GM12878 (cell line): ENCODE data around the gene TOP3A. TPM values are rescaled to one million over a fixed set of nuclear protein-coding genes. Genes with fewer than 3 reads are reported as not detected.

Experiments
- ATAC-seq: fragments of 200-7000 bp; cut with Tn5 transposase; 3 replicates; pipeline ENCODE4 v1.9.1; 2020; ENCODE audit warnings: mild to moderate bottlenecking, moderate library complexity
- BruUV-seq: library from RNA; stranded (reverse); fragments of 400-500 nt; replicated peaks from 2 replicates; lab custom pipeline; 2021; lab: Mats Ljungman, UMichigan
- CTCF ChIA-PET: fragments of 300-600 bp; sonication (Branson Sonifier 250); formaldehyde crosslinking; extraction: SDS; loops from one replicate; lab custom pipeline; 2021; ENCODE audit warnings: inconsistent platforms; lab: Yijun Ruan, JAX
- POLR2A ChIA-PET: fragments of 350-600 bp; formaldehyde crosslinking; extraction: SDS; loops from one replicate; lab custom pipeline; 2021; ENCODE audit warnings: inconsistent platforms; lab: Charles Lee
- RAD21 ChIA-PET: fragments of 300-600 bp; sonication (Branson Sonifier 250); formaldehyde crosslinking; loops from one replicate; lab custom pipeline; 2023; ENCODE audit warnings: antibody characterized with exemption; ENCODE audit not compliant: unreplicated experiment; lab: Charles Lee
- SMC1A ChIA-PET: fragments of 300-600 bp; sonication (Branson Sonifier 250); formaldehyde crosslinking; loops from one replicate; lab custom pipeline; 2023; ENCODE audit not compliant: unreplicated experiment, uncharacterized antibody; lab: Charles Lee
- DNase-seq: peaks from one replicate; pipeline ENCODE4 v3.0.0-alpha.2; 2011; ENCODE audit warnings: low read depth, low spot score
- FAIRE-seq: peaks from 3 replicates; lab custom pipeline; 2011; peaks lifted over from hg19 to GRCh38; lab: Jason Lieb, UNC
- H2AFZ ChIP-seq: 2 replicates; pipeline ENCODE4 v1.6.0; 2011; ENCODE audit warnings: low read depth, low read length, control low read depth; ENCODE audit not compliant: control insufficient read depth
- H3K27ac ChIP-seq: 2 replicates; pipeline ENCODE4 v1.5.1; 2011; ENCODE audit warnings: control low read depth; ENCODE audit not compliant: control insufficient read depth, insufficient read depth
- H3K27me3 ChIP-seq, 2 experiments: replicated peaks in 1 of 2; 2 replicates each; pipeline versions ENCODE4 v1.6.0 to v1.6.1; 2011; ENCODE audit warnings: low read length in 1 of 2; ENCODE audit not compliant: control insufficient read depth in 2 of 2, insufficient read depth in 2 of 2
- H3K36me3 ChIP-seq, 2 experiments: 2 replicates each; pipeline ENCODE4 v1.5.1; 2011; ENCODE audit warnings: low read length in 1 of 2; ENCODE audit not compliant: control insufficient read depth in 2 of 2, insufficient read depth in 2 of 2
- H3K4me1 ChIP-seq: 2 replicates; pipeline ENCODE4 v1.6.1; 2011; ENCODE audit warnings: mild to moderate bottlenecking, low read length, moderate library complexity, mixed read lengths; ENCODE audit not compliant: control insufficient read depth, insufficient read depth
- H3K4me2 ChIP-seq: 2 replicates; pipeline ENCODE4 v1.6.0; 2011; ENCODE audit warnings: control low read depth; ENCODE audit not compliant: control insufficient read depth, insufficient read depth
- H3K4me3 ChIP-seq: fragments of 200-600 bp; sonication (generic); 2 replicates; pipeline ENCODE4 v1.5.1; 2016
- H3K79me2 ChIP-seq: 2 replicates; pipeline ENCODE4 v1.6.0; 2011; ENCODE audit warnings: low read length; ENCODE audit not compliant: control insufficient read depth, insufficient read depth
- H3K9ac ChIP-seq: 2 replicates; pipeline ENCODE4 v1.8.0; 2011; ENCODE audit warnings: low read length, control low read depth, mixed read lengths; ENCODE audit not compliant: control insufficient read depth, insufficient read depth
- H3K9me3 ChIP-seq: replicated peaks from 3 replicates; pipeline ENCODE4 v1.5.1; 2011; ENCODE audit warnings: mild to moderate bottlenecking, low read length; ENCODE audit not compliant: control insufficient read depth, insufficient read depth
- H4K20me1 ChIP-seq: 2 replicates; pipeline ENCODE4 v1.6.0; 2011; ENCODE audit not compliant: control insufficient read depth, insufficient read depth
- CREM ChIP-seq: IDR thresholded peaks from 2 replicates; pipeline ENCODE4 v1.6.1; 2014; ENCODE audit warnings: antibody characterized with exemption, low read depth
- IKZF1 ChIP-seq: fragments of 450-650 bp; conservative IDR thresholded peaks from 2 replicates; pipeline ENCODE4 v1.6.1; 2017; ENCODE audit warnings: antibody characterized with exemption, mild to moderate bottlenecking
- IKZF2 ChIP-seq, 2 experiments: fragments of 450-650 bp; IDR thresholded peaks; 2 replicates each; pipeline ENCODE4 v1.6.1; 2017; ENCODE audit warnings: mild to moderate bottlenecking in 2 of 2, moderate library complexity in 2 of 2
- KLF5 ChIP-seq: fragments of 450-650 bp; IDR thresholded peaks from 2 replicates; pipeline ENCODE4 v1.6.1; 2014; ENCODE audit warnings: mild to moderate bottlenecking; ENCODE audit not compliant: partially characterized antibody
- MXI1 ChIP-seq: fragments of 150-350 bp; IDR thresholded peaks from 2 replicates; pipeline ENCODE4 v1.6.1; 2011; ENCODE audit warnings: low read depth, mild to moderate bottlenecking, inconsistent platforms, low read length, improper control_type of control experiment
- NBN ChIP-seq: fragments of 450-650 bp; IDR thresholded peaks from 2 replicates; pipeline ENCODE4 v1.6.1; 2016
- NFIC ChIP-seq: IDR thresholded peaks from 2 replicates; pipeline ENCODE4 v1.6.1; 2012; ENCODE audit warnings: low read depth, mild to moderate bottlenecking, inconsistent platforms, low read length, moderate library complexity
- NFYB ChIP-seq: IDR thresholded peaks from 2 replicates; pipeline ENCODE4 v1.6.1; 2011; ENCODE audit warnings: low read depth, mild to moderate bottlenecking, low read length, improper control_type of control experiment, moderate library complexity; ENCODE audit not compliant: insufficient read depth
- NRF1 ChIP-seq: conservative IDR thresholded peaks from 2 replicates; pipeline ENCODE4 v1.6.1; 2011; ENCODE audit warnings: mild to moderate bottlenecking, low read depth, low read length, improper control_type of control experiment
- RAD51 ChIP-seq: fragments of 450-650 bp; IDR thresholded peaks from 2 replicates; pipeline ENCODE4 v1.6.1; 2016; ENCODE audit warnings: moderate library complexity, mild to moderate bottlenecking, inconsistent platforms
- RB1 ChIP-seq: fragments of 450-650 bp; formaldehyde crosslinking; IDR thresholded peaks from 2 replicates; pipeline ENCODE4 v1.6.1; 2017; ENCODE audit warnings: mild to moderate bottlenecking, borderline replicate concordance
- RFX5 ChIP-seq: IDR thresholded peaks from 2 replicates; pipeline ENCODE4 v1.6.1; 2011; ENCODE audit warnings: low read depth, low read length, improper control_type of control experiment
- SMAD1 ChIP-seq: fragments of 450-650 bp; IDR thresholded peaks from 2 replicates; pipeline ENCODE4 v1.6.1; 2018; ENCODE audit warnings: mild to moderate bottlenecking, low read depth; ENCODE audit not compliant: partially characterized antibody
- SMAD5 ChIP-seq: IDR thresholded peaks from 2 replicates; pipeline ENCODE4 v1.6.1; 2016; ENCODE audit warnings: antibody characterized with exemption, low read depth
- STAT1 ChIP-seq: fragments of 450-650 bp; conservative IDR thresholded peaks from 2 replicates; pipeline ENCODE4 v1.6.1; 2014; ENCODE audit warnings: antibody characterized with exemption, mild to moderate bottlenecking
- ZNF217 ChIP-seq: fragments of 450-650 bp; IDR thresholded peaks from 2 replicates; pipeline ENCODE4 v1.6.1; 2017; ENCODE audit warnings: antibody characterized with exemption, mild to moderate bottlenecking
- ZSCAN29 ChIP-seq: fragments of 450-650 bp; IDR thresholded peaks from 2 replicates; pipeline ENCODE4 v1.6.1; 2017; ENCODE audit warnings: mild to moderate bottlenecking, moderate library complexity
- WGBS: methylation state at CpG from one replicate; pipeline ENCODE4 v1.1.6; 2016; ENCODE audit warnings: low lambda C conversion rate; ENCODE audit not compliant: insufficient replicate concordance, insufficient coverage; ENCODE audit errors: missing lambda C conversion rate; 5-methylcytosine and 5-hydroxymethylcytosine counted together
- in situ Hi-C: fragments of 300-500 bp; cut with MboI; formaldehyde crosslinking; loops from 9 replicates; pipeline ENCODE4 v1.14.3; 2018; ENCODE audit warnings: mixed read lengths
- intact Hi-C: fragments of 100-400 bp; cut with micrococcal nuclease; formaldehyde crosslinking; loops from one replicate; pipeline ENCODE4 v1.14.2; 2022; ENCODE audit not compliant: unreplicated experiment
- polyA plus RNA-seq, 11 experiments: library from polyadenylated mRNA; depleted of rRNA in 4 of 11; unstranded in 6 of 11; stranded (reverse) in 5 of 11; fragments of >200 nt; fragmentation: Nextera tagmentation in 4 of 11; fragmentation: Illumina TruSeq in 1 of 11; extraction: Ambion mirVana in 4 of 11; extraction: Trizol in 1 of 11; gene quantifications; 1 replicate in 1 of 11; 2 replicates in 10 of 11; pipeline versions ENCODE4 v1.2.1 to v1.2.3, GENCODE V29; 2011 to 2016; ENCODE audit warnings: inconsistent platforms in 2 of 11, missing spikeins in 2 of 11, low read depth in 1 of 11
- total RNA-seq, 4 experiments: library from RNA; depleted of rRNA in 3 of 4; stranded (reverse); fragments of >200 nt in 3 of 4; fragmentation: Illumina TruSeq in 1 of 4; extraction: Trizol in 1 of 4; gene quantifications; 2 replicates each; pipeline versions ENCODE4 v1.2.1 to v1.2.3, GENCODE V29; 2013 to 2021
- TF ChIP-seq, protein P1 (sequence below): fragments of 150-350 bp; IDR thresholded peaks from 2 replicates; pipeline ENCODE4 v1.6.1; 2014; ENCODE audit warnings: mild to moderate bottlenecking, low read depth, low read length

TOP3A gene
- total and polyA plus RNA-seq, 10 of the 15 experiments (the other 5 are each of a cell fraction or from before 2014, with no cell fraction given) = 4.2 to 51.9 (median 31.8) TPM

DNA sequence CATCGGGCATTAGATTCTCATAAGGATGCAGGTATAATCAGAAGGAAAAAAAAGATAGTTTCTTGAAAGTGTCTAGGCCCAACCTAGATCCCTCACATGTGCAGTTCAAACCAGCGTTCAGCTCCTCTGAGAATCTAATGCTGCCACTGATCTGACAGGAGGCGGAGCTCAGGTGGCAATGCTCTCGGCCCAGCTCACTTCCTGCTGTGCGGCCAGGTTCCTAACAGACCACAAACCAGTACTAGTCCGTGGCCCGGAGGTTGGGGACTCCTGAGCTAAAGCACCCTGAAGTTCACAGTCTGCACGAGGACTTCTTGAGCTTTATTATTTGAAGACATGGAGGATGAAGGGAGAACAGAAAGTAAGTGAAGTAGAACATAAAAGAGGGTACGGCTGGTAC, 17.1 kb upstream of the TOP3A start:
- ChIA-PET RAD21 (no interaction called here), CTCF (no interaction called here), POLR2A (no interaction called here), SMC1A (no interaction called here)
- H3K27me3 ChIP-seq = no peaks in the 10 kb centered on the region
- H3K36me3 ChIP-seq = peaks cover 4 to 13% of the 10 kb centered on the region in 2 experiments
- FAIRE-seq = no peak
- no peak overlapping the region for H3K4me2 ChIP-seq
- no peak for ATAC-seq
- in situ Hi-C loops = no loop called here
- intact Hi-C loops = no loop called here
- 91% methylated on average over 9 of the region's 9 CpGs for WGBS
- no TSS peak for BruUV-seq
- H3K4me1 ChIP-seq = peaks cover 4% of the 10 kb centered on the region; the same call in 1 of the 2 replicates
- DNase-seq = no peak
- H3K27ac ChIP-seq = no peak overlapping the region
- H4K20me1 ChIP-seq = no peaks in the 10 kb centered on the region
- no peak overlapping the region for H3K9ac ChIP-seq
- no peaks in the 10 kb centered on the region for H3K79me2 ChIP-seq
- TF ChIP-seq NRF1 = no peak
- TF ChIP-seq IKZF2 (IDR thresholded peaks at IDR 0.05) = no peak
- no peak for TF ChIP-seq NFIC
- TF ChIP-seq SMAD1 = no peak
- no peak for TF ChIP-seq MXI1
- no peak for TF ChIP-seq SMAD5
- TF ChIP-seq RB1 = no peak
- no peak for TF ChIP-seq KLF5
- H3K9me3 ChIP-seq = no peaks in the 10 kb centered on the region
- H2AFZ ChIP-seq = no peak overlapping the region
- no peak overlapping the region for H3K4me3 ChIP-seq

DNA sequence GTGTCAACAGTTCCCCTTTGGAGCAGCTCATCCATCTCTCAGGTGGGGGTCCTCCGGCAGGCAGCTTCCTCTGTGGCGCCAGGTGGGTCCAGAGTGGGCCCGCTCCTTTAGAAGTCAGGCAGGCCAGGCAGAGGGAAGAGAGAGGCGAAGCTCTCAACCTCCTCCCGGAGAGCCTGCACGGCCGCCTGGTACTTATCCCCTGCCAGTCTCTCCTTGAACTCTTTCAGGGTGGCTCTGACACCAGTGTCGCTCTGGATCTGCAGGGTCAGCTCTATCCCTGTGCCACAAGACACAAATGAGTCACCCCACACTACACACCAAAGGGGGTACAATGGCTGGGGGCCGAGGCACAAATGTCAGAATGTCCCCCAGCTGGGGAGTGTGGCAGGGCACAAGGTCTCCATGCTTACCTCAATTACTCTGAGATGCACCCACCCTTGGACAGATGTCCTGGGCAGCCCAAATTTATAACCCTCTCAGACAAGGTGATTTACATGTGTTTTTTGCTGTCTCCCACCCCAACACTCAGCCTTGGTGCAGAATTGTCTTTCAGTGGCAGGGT, 13.9 kb upstream of the TOP3A start:
- H3K4me2 ChIP-seq = no peak overlapping the region
- CTCF ChIA-PET = no interaction called here
- H3K79me2 ChIP-seq = peaks cover 1% of the 10 kb centered on the region; the same call in 1 of the 2 replicates
- H3K4me3 ChIP-seq = no peak overlapping the region
- H3K4me1 ChIP-seq = peaks cover 23% of the 10 kb centered on the region
- peaks cover 3% of the 10 kb centered on the region; the same call in 2 of the 3 replicates for H3K9me3 ChIP-seq
- H4K20me1 ChIP-seq = no peaks in the 10 kb centered on the region; the same call in 1 of the 2 replicates
- H2AFZ ChIP-seq = no peak overlapping the region
- in situ Hi-C loops = no loop called here
- WGBS = 98% methylated on average over 9 of the region's 9 CpGs
- H3K36me3 ChIP-seq = peaks cover 5 to 18% of the 10 kb centered on the region in 2 experiments
- POLR2A ChIA-PET = interaction anchor here (0.9 kb wide), 1 partner anchor 10 kb away, joined by 3 read pairs; no protein-coding TSS in a partner anchor
- intact Hi-C loops = no loop called here
- no peak overlapping the region for H3K9ac ChIP-seq
- no peak overlapping the region for H3K27ac ChIP-seq
- no TSS peak for BruUV-seq
- DNase-seq = no peak
- SMC1A ChIA-PET = no interaction called here
- no peak for ATAC-seq
- no peaks in the 10 kb centered on the region for H3K27me3 ChIP-seq
- RAD21 ChIA-PET = no interaction called here
- FAIRE-seq = no peak
- TF ChIP-seq NFYB = no peak
- TF ChIP-seq ZSCAN29 = no peak
- TF ChIP-seq NBN = no peak
- TF ChIP-seq RFX5 = no peak
- no peak for TF ChIP-seq CREM
- no peak for TF ChIP-seq RAD51
- TF ChIP-seq STAT1 = no peak
- TF ChIP-seq IKZF1 = no peak
- TF ChIP-seq, protein P1, sequence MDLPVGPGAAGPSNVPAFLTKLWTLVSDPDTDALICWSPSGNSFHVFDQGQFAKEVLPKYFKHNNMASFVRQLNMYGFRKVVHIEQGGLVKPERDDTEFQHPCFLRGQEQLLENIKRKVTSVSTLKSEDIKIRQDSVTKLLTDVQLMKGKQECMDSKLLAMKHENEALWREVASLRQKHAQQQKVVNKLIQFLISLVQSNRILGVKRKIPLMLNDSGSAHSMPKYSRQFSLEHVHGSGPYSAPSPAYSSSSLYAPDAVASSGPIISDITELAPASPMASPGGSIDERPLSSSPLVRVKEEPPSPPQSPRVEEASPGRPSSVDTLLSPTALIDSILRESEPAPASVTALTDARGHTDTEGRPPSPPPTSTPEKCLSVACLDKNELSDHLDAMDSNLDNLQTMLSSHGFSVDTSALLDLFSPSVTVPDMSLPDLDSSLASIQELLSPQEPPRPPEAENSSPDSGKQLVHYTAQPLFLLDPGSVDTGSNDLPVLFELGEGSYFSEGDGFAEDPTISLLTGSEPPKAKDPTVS = no peak
- no peak for TF ChIP-seq ZNF217
